ENCODE results near the gene DNAJC12. TPM values are rescaled to one million over a fixed set of nuclear protein-coding genes. Genes with fewer than 3 reads are reported as not detected.

The DNAJC12 gene
- total RNA-seq, 1 experiment from 2014 or later: 4.3 TPM

DNA sequence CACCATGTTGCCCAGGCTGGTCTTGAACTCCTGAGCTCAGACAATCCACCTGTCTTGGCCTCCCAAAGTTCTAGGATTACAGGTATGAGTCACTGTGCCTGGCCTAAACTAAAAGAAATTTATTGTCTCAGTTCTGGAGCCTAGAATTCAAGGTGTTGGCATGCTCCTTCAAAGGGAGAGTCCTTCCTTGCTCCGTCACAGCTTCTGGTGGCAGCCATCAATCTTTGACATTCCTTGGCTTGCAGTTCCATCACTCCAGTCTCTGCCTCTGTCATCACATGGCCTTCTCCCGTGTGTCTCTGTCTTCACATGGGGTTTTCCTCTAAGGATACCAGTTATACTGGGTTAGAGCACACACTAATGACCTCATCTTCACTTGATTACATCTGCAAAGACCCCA is 55.5 kb downstream of the DNAJC12 start:
- Histone ChIP-seq H3K4me1 (ENCODE audit: control insufficient read depth in 1 of 2, insufficient read depth in 2 of 2, low read length in 2 of 2) (no peaks in the 10 kb centered on the region; a peak in 1 of 4 replicates), H3K4me2 (ENCODE audit: low read length) (no peak overlapping the region), H3K27me3 (ENCODE audit: insufficient read depth, low read length) (no peaks in the 10 kb centered on the region), H3K27ac (ENCODE audit: low read depth, low read length) (no peak overlapping the region), H3K9me2 (ENCODE audit: insufficient read depth) (no peaks in the 10 kb centered on the region), H3K36me3 (ENCODE audit: control insufficient read depth in 1 of 2, insufficient read depth in 2 of 2, low read length in 2 of 2) (no peaks in the 10 kb centered on the region), H3K79me2 (ENCODE audit: insufficient read depth, low read length) (no peaks in the 10 kb centered on the region), H4K20me1 (ENCODE audit: insufficient read depth) (no peaks in the 10 kb centered on the region), H2AFZ (ENCODE audit: low read depth, low read length, poor library complexity, severe bottlenecking) (no peak overlapping the region), H3K9me3 (ENCODE audit: control insufficient read depth in 1 of 2, insufficient read depth in 1 of 2, low read depth in 1 of 2, low read length in 2 of 2) (no peaks in the 10 kb centered on the region), H3K9ac (ENCODE audit: low read length) (no peak overlapping the region), H3K4me3 (replicated peaks in 1 of 2; ENCODE audit: low read depth in 1 of 2, low read length in 2 of 2) (no peak overlapping the region)
- TF ChIP-seq SIN3A (IDR thresholded peaks at IDR 0.05; ENCODE audit: low read depth) (no peak), MAX (IDR thresholded peaks at IDR 0.05) (no peak), CTCF (IDR thresholded peaks at IDR 0.05 in 2 of 3, conservative IDR thresholded peaks at IDR 0.05 in 1 of 3; ENCODE audit: borderline replicate concordance in 1 of 3, insufficient read depth in 1 of 3, low read depth in 2 of 3, low read length in 2 of 3) (no peak), POLR2AphosphoS5 (IDR thresholded peaks at IDR 0.05; ENCODE audit: low read depth, low read length) (no peak), ELF1 (IDR thresholded peaks at IDR 0.05; ENCODE audit: borderline replicate concordance, low read depth) (no peak), JUND (IDR thresholded peaks at IDR 0.05) (no peak), SRF (IDR thresholded peaks at IDR 0.05; ENCODE audit: low read depth) (no peak), CBX3 (IDR thresholded peaks at IDR 0.05; ENCODE audit: low read depth) (no peak), RAD21 (IDR thresholded peaks at IDR 0.05; ENCODE audit: low read depth) (no peak), EGR1 (IDR thresholded peaks at IDR 0.05; ENCODE audit: low read depth) (no peak), SP1 (IDR thresholded peaks at IDR 0.05; ENCODE audit: low read depth) (no peak), ZNF274 (IDR thresholded peaks at IDR 0.05; ENCODE audit: low read depth, low read length) (no peak)
- POLR2A ChIA-PET: no interaction called here
- ATAC-seq (no peak), DNase-seq (ENCODE audit: low read depth, low spot score) (no peak)
- BruUV-seq (replicated peaks): no TSS peak
- RAD21 ChIA-PET (ENCODE audit: low non-redundant PET in 1 of 2, low total read pairs in 2 of 2, uncharacterized antibody in 2 of 2, unreplicated experiment in 2 of 2): no interaction called here
- intact Hi-C loops (cut with micrococcal nuclease): no loop called here
- CTCF ChIA-PET: no interaction called here

Data from HCT116 (cell line).